Kidney (tissue), 14 donors: ENCODE measurements around the gene IL1RAPL2. TPM values are rescaled to one million over a fixed set of nuclear protein-coding genes. Genes with fewer than 3 reads are reported as not detected.

ENCODE experiments used
- DNase-seq, 5 donors: peaks; one replicate each; pipeline ENCODE4 v3.0.0-alpha.2; 2013 to 2020
- FAIRE-seq: peaks from 2 replicates; lab custom pipeline; 2012; peaks lifted over from hg19 to GRCh38; lab: Jason Lieb, UNC
- H3K27ac ChIP-seq, 2 donors: one replicate each; pipeline ENCODE4 v1.7.0; 2013; ENCODE audit warnings: low read depth in 2 of 2, low read length in 2 of 2, inconsistent platforms in 1 of 2
- H3K27me3 ChIP-seq: one replicate; pipeline ENCODE4 v1.7.1; 2013; ENCODE audit warnings: low read length, inconsistent platforms; ENCODE audit not compliant: control insufficient read depth, insufficient read depth
- H3K36me3 ChIP-seq, 3 donors: one replicate each; pipeline versions ENCODE4 v1.7.0 to v1.7.1; 2013; ENCODE audit warnings: low read length in 3 of 3, control low read depth in 1 of 3, inconsistent platforms in 1 of 3; ENCODE audit not compliant: insufficient read depth in 3 of 3, control insufficient read depth in 2 of 3
- H3K4me1 ChIP-seq, 3 donors: one replicate each; pipeline versions ENCODE4 v1.7.0 to v1.7.1; 2013; ENCODE audit warnings: low read length in 3 of 3, inconsistent platforms in 1 of 3, low read depth in 1 of 3; ENCODE audit not compliant: control insufficient read depth in 2 of 3, insufficient read depth in 2 of 3
- H3K4me3 ChIP-seq, 3 donors: one replicate each; pipeline versions ENCODE4 v1.7.0 to v1.8.1; 2013; ENCODE audit warnings: low read length in 3 of 3, control low read depth in 1 of 3, inconsistent platforms in 1 of 3
- H3K9ac ChIP-seq, 3 donors: one replicate each; pipeline versions ENCODE4 v1.7.0 to v1.7.1; 2013; ENCODE audit warnings: low read length in 3 of 3, control low read depth in 1 of 3, inconsistent platforms in 1 of 3
- H3K9me3 ChIP-seq, 3 donors: one replicate each; pipeline versions ENCODE4 v1.7.0 to v1.7.1; 2013; ENCODE audit warnings: low read length in 3 of 3, control low read depth in 1 of 3, inconsistent platforms in 1 of 3; ENCODE audit not compliant: control insufficient read depth in 2 of 3, insufficient read depth in 1 of 3
- intact Hi-C: fragments of 100-400 bp; cut with DNase I; formaldehyde crosslinking; loops from one replicate; pipeline ENCODE4 v1.11.1; 2022
- polyA plus RNA-seq: library from polyadenylated mRNA; stranded (reverse); fragments of 350-450 nt; fragmentation: Illumina TruSeq; extraction: RNeasy Lipid Tissue Mini Kit (QIAGEN cat#74804); gene quantifications from one replicate; pipeline ENCODE4 v1.2.3, GENCODE V29; 2014; ENCODE audit warnings: low read depth, low replicate concordance; ENCODE audit not compliant: insufficient read depth
- total RNA-seq: library from RNA; stranded (reverse); fragmentation: NEBNext Ultra II Directional; extraction: Animal tissue kit (Norgen Biotek cat#: 25700); gene quantifications from one replicate; pipeline ENCODE4 v1.2.1, GENCODE V29; 2021
- TF ChIP-seq, protein P1 (sequence below): IDR thresholded peaks from 3 replicates; pipeline ENCODE4 v1.5.1; 2012; ENCODE audit warnings: mild to moderate bottlenecking, moderate library complexity, borderline replicate concordance; ENCODE audit not compliant: insufficient read depth; ENCODE audit errors: extremely low read depth
- donor health status: control.
- donor health status: control.
- donor health status: control.
- donor health status: control.
- donor health status: control.
- donor health status: DM: yes; HTN: yes; CAD: no.
- donor health status: Normal renal cell carcinoma (clear cell type).

The IL1RAPL2 gene
- total and polyA plus RNA-seq, 2 donors from 2014 or later, result 0.13 to 0.25 TPM

DNA sequence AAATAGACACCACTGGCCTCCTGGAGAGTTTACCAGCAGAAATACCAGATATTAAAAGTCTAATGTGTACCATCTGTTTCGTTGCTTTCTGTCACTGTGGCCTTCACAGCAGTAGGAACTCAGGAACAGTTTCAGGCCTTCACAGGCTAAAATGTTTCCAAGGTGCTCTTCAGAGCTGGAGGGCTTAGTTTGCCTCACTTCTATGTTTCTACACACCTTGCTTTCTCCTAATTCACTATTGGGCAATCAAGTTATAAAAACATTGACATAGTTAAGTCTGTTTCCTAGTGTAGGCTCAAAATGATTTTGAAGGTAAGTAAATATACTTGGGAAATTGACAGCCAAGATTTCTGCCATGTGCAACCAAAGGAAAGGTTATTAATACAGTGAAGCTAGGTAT lies 395.9 kb downstream of the IL1RAPL2 start:
- no peak for FAIRE-seq
- TF ChIP-seq, protein P1, sequence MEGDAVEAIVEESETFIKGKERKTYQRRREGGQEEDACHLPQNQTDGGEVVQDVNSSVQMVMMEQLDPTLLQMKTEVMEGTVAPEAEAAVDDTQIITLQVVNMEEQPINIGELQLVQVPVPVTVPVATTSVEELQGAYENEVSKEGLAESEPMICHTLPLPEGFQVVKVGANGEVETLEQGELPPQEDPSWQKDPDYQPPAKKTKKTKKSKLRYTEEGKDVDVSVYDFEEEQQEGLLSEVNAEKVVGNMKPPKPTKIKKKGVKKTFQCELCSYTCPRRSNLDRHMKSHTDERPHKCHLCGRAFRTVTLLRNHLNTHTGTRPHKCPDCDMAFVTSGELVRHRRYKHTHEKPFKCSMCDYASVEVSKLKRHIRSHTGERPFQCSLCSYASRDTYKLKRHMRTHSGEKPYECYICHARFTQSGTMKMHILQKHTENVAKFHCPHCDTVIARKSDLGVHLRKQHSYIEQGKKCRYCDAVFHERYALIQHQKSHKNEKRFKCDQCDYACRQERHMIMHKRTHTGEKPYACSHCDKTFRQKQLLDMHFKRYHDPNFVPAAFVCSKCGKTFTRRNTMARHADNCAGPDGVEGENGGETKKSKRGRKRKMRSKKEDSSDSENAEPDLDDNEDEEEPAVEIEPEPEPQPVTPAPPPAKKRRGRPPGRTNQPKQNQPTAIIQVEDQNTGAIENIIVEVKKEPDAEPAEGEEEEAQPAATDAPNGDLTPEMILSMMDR, result no peak
- Histone ChIP-seq H3K9me3 (no peaks in the 10 kb centered on the region), H3K27ac (no peak overlapping the region), H3K36me3 (no peaks in the 10 kb centered on the region), H3K4me3 (no peak overlapping the region), H3K4me1 (no peaks in the 10 kb centered on the region), H3K27me3 (no peaks in the 10 kb centered on the region), H3K9ac (no peak overlapping the region)
- DNase-seq, result no peak
- intact Hi-C loops, result no loop called here

DNA sequence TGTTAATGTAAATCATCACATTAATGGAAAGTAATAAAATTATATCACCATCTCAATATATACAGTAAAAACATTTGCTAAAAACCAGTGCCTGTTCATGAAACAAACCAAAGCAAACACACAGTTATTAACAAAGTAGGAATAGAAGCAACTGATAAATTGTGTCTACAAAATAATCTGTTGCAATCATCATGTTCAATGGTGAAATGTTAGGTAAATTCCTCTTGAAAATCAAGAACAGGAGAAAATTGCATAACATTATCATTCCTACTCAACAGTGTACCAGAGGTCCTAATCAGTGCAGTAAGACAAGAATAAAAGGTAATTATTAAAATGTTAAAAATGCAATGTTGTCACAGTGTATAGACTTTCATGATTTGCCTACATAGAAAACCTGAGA lies 402.2 kb downstream of the IL1RAPL2 start:
- Histone ChIP-seq H3K4me1 (no peaks in the 10 kb centered on the region), H3K9me3 (no peaks in the 10 kb centered on the region), H3K27ac (no peak overlapping the region), H3K27me3 (no peaks in the 10 kb centered on the region), H3K36me3 (no peaks in the 10 kb centered on the region), H3K9ac (no peak overlapping the region), H3K4me3 (no peak overlapping the region)
- FAIRE-seq, result no peak
- TF ChIP-seq, protein P1, result no peak
- DNase-seq, result no peak
- intact Hi-C loops, result no loop called here

DNA sequence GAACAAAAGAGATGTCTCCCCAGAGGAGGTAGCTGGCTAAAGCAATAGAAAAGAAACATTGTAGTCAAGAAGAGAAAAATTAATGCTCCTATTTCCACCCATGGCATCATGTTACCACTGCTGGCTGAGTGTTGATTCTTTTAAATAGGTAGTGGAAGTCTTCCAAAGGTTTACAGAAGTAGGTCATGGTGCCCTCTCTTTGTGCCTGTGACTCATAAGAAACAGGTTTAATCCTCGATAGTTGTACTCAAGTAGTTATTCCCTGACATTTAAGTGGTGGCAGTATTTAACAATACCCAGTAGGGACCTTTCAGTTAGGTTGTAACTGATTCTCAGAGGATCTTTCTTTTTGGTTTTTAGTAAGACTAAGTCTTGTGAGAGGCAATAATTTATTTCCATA lies 406.7 kb downstream of the IL1RAPL2 start:
- no peak overlapping the region for H3K4me3 ChIP-seq
- TF ChIP-seq, protein P1, result no peak
- FAIRE-seq (no peak), DNase-seq (no peak)
- H3K27me3 ChIP-seq, result no peaks in the 10 kb centered on the region
- no peaks in the 10 kb centered on the region for H3K36me3 ChIP-seq
- intact Hi-C loops, result no loop called here
- no peaks in the 10 kb centered on the region for H3K9me3 ChIP-seq
- H3K27ac ChIP-seq, result no peak overlapping the region
- no peaks in the 10 kb centered on the region for H3K4me1 ChIP-seq
- H3K9ac ChIP-seq, result no peak overlapping the region

DNA sequence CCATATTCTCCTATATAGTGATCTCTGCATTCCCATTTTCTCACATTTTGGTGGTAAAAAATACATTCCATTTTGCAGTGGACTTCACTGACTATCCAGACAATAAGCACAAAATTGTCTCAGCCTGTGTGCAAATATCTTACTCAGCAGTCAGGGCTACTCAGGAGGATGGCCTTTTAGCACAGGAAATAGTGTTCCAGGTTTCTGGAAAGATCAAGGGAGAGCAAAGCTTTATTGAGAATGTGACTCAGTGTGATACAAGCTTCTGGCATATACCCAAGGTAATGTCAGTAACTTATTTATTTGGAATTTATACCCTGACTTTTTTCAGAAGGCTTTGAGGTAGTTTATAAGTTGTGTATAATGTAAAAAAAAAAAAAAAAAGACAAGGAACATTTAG lies 421.1 kb downstream of the IL1RAPL2 start:
- Histone ChIP-seq H3K9me3 (no peaks in the 10 kb centered on the region), H3K27me3 (peaks cover 5% of the 10 kb centered on the region), H3K27ac (no peak overlapping the region), H3K36me3 (no peaks in the 10 kb centered on the region), H3K4me3 (no peak overlapping the region), H3K4me1 (no peaks in the 10 kb centered on the region), H3K9ac (no peak overlapping the region)
- DNase-seq, result no peak
- intact Hi-C loops, result no loop called here
- TF ChIP-seq, protein P1, result no peak
- no peak for FAIRE-seq
